PC-3 (cell line): ENCODE data around the gene LTB. TPM values are rescaled to one million over a fixed set of nuclear protein-coding genes. Genes with fewer than 3 reads are reported as not detected.

Source experiments
- total RNA-seq: library from RNA; depleted of rRNA; stranded (reverse); fragments of >200 nt; gene quantifications from 2 replicates; pipeline ENCODE4 v1.2.3, GENCODE V29; 2014; rRNA removed

The LTB gene
- total RNA-seq, 1 experiment from 2014 or later = 1.5 TPM

Other genes with a start within 250 kb of the LTB start
- 55.4 and 168 TPM in 2 replicates for gene HLA-B, start 225.2 kb downstream of the LTB start, total RNA-seq
- 33.1 and 35.0 TPM in 2 replicates for gene MICA, start 178.8 kb downstream of the LTB start, total RNA-seq
- 25.6 and 32.9 TPM in 2 replicates for gene MICB, start 84.3 kb downstream of the LTB start, total RNA-seq
- gene MCCD1, start 53.5 kb downstream of the LTB start, total RNA-seq = not detected in 2 replicates
- 410 and 465 TPM in 2 replicates for gene DDX39B, start 40.4 kb downstream of the LTB start, total RNA-seq
- 1.1 and 1.2 TPM in 2 replicates for gene ATP6V1G2, start 35.8 kb downstream of the LTB start, total RNA-seq
- gene NFKBIL1, start 34.8 kb downstream of the LTB start, total RNA-seq = 38.2 and 46.9 TPM in 2 replicates
- not detected in 2 replicates for gene LTA, start 10.1 kb downstream of the LTB start, total RNA-seq
- not detected in 2 replicates for gene TNF, start 6.9 kb downstream of the LTB start, total RNA-seq
- gene LST1, start 3.9 kb upstream of the LTB start, total RNA-seq = not detected in 2 replicates
- 0.26 TPM in 1 of 2 replicates, not detected in the other for gene NCR3, start 10.6 kb upstream of the LTB start, total RNA-seq
- not detected in 2 replicates for gene AIF1, start 32.8 kb upstream of the LTB start, total RNA-seq
- gene PRRC2A, start 38.3 kb upstream of the LTB start, total RNA-seq = 123 and 169 TPM in 2 replicates
- 320 and 365 TPM in 2 replicates for gene BAG6, start 70.2 kb upstream of the LTB start, total RNA-seq
- gene APOM, start 73.5 kb upstream of the LTB start, total RNA-seq = 1.6 and 2.2 TPM in 2 replicates
- 26.3 and 33.2 TPM in 2 replicates for gene C6orf47, start 78.4 kb upstream of the LTB start, total RNA-seq
- gene GPANK1, start 82.6 kb upstream of the LTB start, total RNA-seq = 11.8 and 14.9 TPM in 2 replicates
- 227 and 267 TPM in 2 replicates for gene CSNK2B, start 83.7 kb upstream of the LTB start, total RNA-seq
- 5.0 and 5.3 TPM in 2 replicates for gene LY6G5B, start 87.6 kb upstream of the LTB start, total RNA-seq
- gene LY6G5C, start 98.6 kb upstream of the LTB start, total RNA-seq = 1.6 and 1.8 TPM in 2 replicates
- 52.0 and 54.0 TPM in 2 replicates for gene ABHD16A, start 120.9 kb upstream of the LTB start, total RNA-seq
- not detected in 2 replicates for gene LY6G6F, start 124.4 kb upstream of the LTB start, total RNA-seq
- gene LY6G6D, start 132.9 kb upstream of the LTB start, total RNA-seq = not detected in 2 replicates
- gene LY6G6C, start 139.3 kb upstream of the LTB start, total RNA-seq = 0.22 TPM in 1 of 2 replicates, not detected in the other
- gene MPIG6B, start 140.9 kb upstream of the LTB start, total RNA-seq = not detected in 2 replicates
- gene DDAH2, start 146.9 kb upstream of the LTB start, total RNA-seq = 65.5 and 71.6 TPM in 2 replicates
- gene CLIC1, start 154.1 kb upstream of the LTB start, total RNA-seq = 708 and 743 TPM in 2 replicates
- gene MSH5, start 157.6 kb upstream of the LTB start, total RNA-seq = 22.7 and 23.0 TPM in 2 replicates
- gene SAPCD1, start 180.2 kb upstream of the LTB start, total RNA-seq = 4.2 and 6.0 TPM in 2 replicates
- 0.98 and 1.9 TPM in 2 replicates for gene VWA7, start 194.9 kb upstream of the LTB start, total RNA-seq
- 89.8 and 130 TPM in 2 replicates for gene VARS1, start 213.3 kb upstream of the LTB start, total RNA-seq
- 93.7 and 143 TPM in 2 replicates for gene LSM2, start 224.5 kb upstream of the LTB start, total RNA-seq
- 0.26 and 0.69 TPM in 2 replicates for gene HSPA1L, start 232.9 kb upstream of the LTB start, total RNA-seq
- gene HSPA1A, start 233.1 kb upstream of the LTB start, total RNA-seq = 269 and 324 TPM in 2 replicates
- gene HSPA1B, start 245.3 kb upstream of the LTB start, total RNA-seq = 265 and 331 TPM in 2 replicates